WTC11 (cell line): ENCODE results near the gene MRGPRF. TPM values are rescaled to one million over a fixed set of nuclear protein-coding genes. Genes with fewer than 3 reads are reported as not detected.

Experiments
- ATAC-seq: fragments of 200-7000 bp; cut with Tn5 transposase; 2 replicates; pipeline ENCODE4 v1.10.0; 2021; ENCODE audit warnings: mild to moderate bottlenecking, moderate library complexity
- CTCF ChIA-PET: fragments of 300-600 bp; sonication (Branson Sonifier 250); formaldehyde crosslinking; loops from one replicate; lab custom pipeline; 2021; ENCODE audit warnings: antibody characterized with exemption; lab: Charles Lee
- POLR2A ChIA-PET: fragments of 350-600 bp; sonication (Branson Sonifier 250); formaldehyde crosslinking; loops from one replicate; lab custom pipeline; 2021; ENCODE audit warnings: antibody characterized with exemption; lab: Charles Lee
- DNase-seq: peaks from one replicate; pipeline ENCODE4 v3.0.0; 2021; ENCODE audit warnings: low spot score
- H3K27ac Mint-ChIP-seq: 2 replicates; pipeline ENCODE4 v1.8.0; 2021; ENCODE audit warnings: mixed read lengths
- H3K27me3 Mint-ChIP-seq: 2 replicates; pipeline ENCODE4 v1.8.0; 2021; ENCODE audit warnings: low read depth, mild to moderate bottlenecking, moderate library complexity, mixed read lengths
- H3K36me3 Mint-ChIP-seq: 2 replicates; pipeline ENCODE4 v1.8.0; 2021; ENCODE audit warnings: mixed read lengths
- H3K4me1 Mint-ChIP-seq: 2 replicates; pipeline ENCODE4 v1.8.0; 2022; ENCODE audit warnings: mixed read lengths
- H3K4me3 Mint-ChIP-seq: 2 replicates; pipeline ENCODE4 v1.8.0; 2021; ENCODE audit warnings: mild to moderate bottlenecking, moderate library complexity, mixed read lengths
- H3K9me3 Mint-ChIP-seq: 2 replicates; pipeline ENCODE4 v1.8.0; 2021; ENCODE audit warnings: mixed read lengths
- ARID4B ChIP-seq: sonication (generic); formaldehyde crosslinking; IDR thresholded peaks from 2 replicates; pipeline ENCODE4 v1.8.0; 2023; ENCODE audit warnings: missing genetic modification reagents, mild to moderate bottlenecking, borderline replicate concordance
- CREM ChIP-seq: sonication (generic); formaldehyde crosslinking; IDR thresholded peaks from 2 replicates; pipeline ENCODE4 v1.8.1; 2022; ENCODE audit warnings: mild to moderate bottlenecking, missing genetic modification reagents, moderate library complexity
- ELF4 ChIP-seq: sonication (generic); formaldehyde crosslinking; IDR thresholded peaks from 2 replicates; pipeline ENCODE4 v1.8.1; 2022; ENCODE audit warnings: low read depth, mild to moderate bottlenecking, moderate library complexity, missing genetic modification reagents
- ETV6 ChIP-seq: sonication (generic); formaldehyde crosslinking; IDR thresholded peaks from 2 replicates; pipeline ENCODE4 v1.8.1; 2022; ENCODE audit warnings: mild to moderate bottlenecking, missing genetic modification reagents
- FOXP1 ChIP-seq: sonication (generic); formaldehyde crosslinking; IDR thresholded peaks from 2 replicates; pipeline ENCODE4 v1.8.0; 2022; ENCODE audit warnings: missing genetic modification reagents, mild to moderate bottlenecking, moderate library complexity, borderline replicate concordance
- GRHL2 ChIP-seq: fragments of 250-450 bp; sonication (Bioruptor Pico); IDR thresholded peaks from 2 replicates; pipeline ENCODE4 v1.8.0; 2022; ENCODE audit warnings: mild to moderate bottlenecking, moderate library complexity; ENCODE audit not compliant: insufficient replicate concordance, severe bottlenecking
- IRF2 ChIP-seq: sonication (generic); formaldehyde crosslinking; IDR thresholded peaks from 2 replicates; pipeline ENCODE4 v1.8.0; 2022; ENCODE audit warnings: low read depth, missing genetic modification reagents, borderline replicate concordance
- KAT7 ChIP-seq: sonication (generic); formaldehyde crosslinking; IDR thresholded peaks from 2 replicates; pipeline ENCODE4 v1.8.1; 2023; ENCODE audit warnings: missing genetic modification reagents, mild to moderate bottlenecking, borderline replicate concordance
- NFYB ChIP-seq: sonication (generic); formaldehyde crosslinking; conservative IDR thresholded peaks from 2 replicates; pipeline ENCODE4 v1.8.0; 2022; ENCODE audit warnings: low read depth, missing genetic modification reagents
- NR1H2 ChIP-seq: sonication (generic); formaldehyde crosslinking; IDR thresholded peaks from 2 replicates; pipeline ENCODE4 v1.9.0; 2021; ENCODE audit warnings: mild to moderate bottlenecking, moderate library complexity, missing genetic modification reagents
- NR2C2 ChIP-seq: sonication (generic); formaldehyde crosslinking; IDR thresholded peaks from 2 replicates; pipeline ENCODE4 v1.8.0; 2022; ENCODE audit warnings: mild to moderate bottlenecking, missing genetic modification reagents
- NR3C1 ChIP-seq: sonication (generic); formaldehyde crosslinking; conservative IDR thresholded peaks from 2 replicates; pipeline ENCODE4 v1.8.1; 2023; ENCODE audit warnings: low read depth, mild to moderate bottlenecking, missing genetic modification reagents
- RORB ChIP-seq: fragments of 250-450 bp; sonication (Bioruptor Pico); IDR thresholded peaks from 2 replicates; pipeline ENCODE4 v1.9.0; 2021; ENCODE audit warnings: mild to moderate bottlenecking
- SP1 ChIP-seq: sonication (generic); formaldehyde crosslinking; conservative IDR thresholded peaks from 2 replicates; pipeline ENCODE4 v1.8.1; 2022; ENCODE audit warnings: missing genetic modification reagents
- TCF7 ChIP-seq: sonication (generic); formaldehyde crosslinking; IDR thresholded peaks from 2 replicates; pipeline ENCODE4 v1.8.0; 2022; ENCODE audit warnings: mild to moderate bottlenecking, low read depth, missing genetic modification reagents, moderate library complexity
- ZBTB21 ChIP-seq: sonication (generic); formaldehyde crosslinking; IDR thresholded peaks from 2 replicates; pipeline ENCODE4 v1.8.1; 2023; ENCODE audit warnings: mild to moderate bottlenecking, missing genetic modification reagents, borderline replicate concordance
- ZNF232 ChIP-seq: sonication (generic); formaldehyde crosslinking; IDR thresholded peaks from 2 replicates; pipeline ENCODE4 v1.8.0; 2022; ENCODE audit warnings: mild to moderate bottlenecking, missing genetic modification reagents
- ZNF416 ChIP-seq: fragments of 250-450 bp; sonication (Bioruptor Pico); IDR thresholded peaks from 2 replicates; pipeline ENCODE4 v1.9.0; 2021; ENCODE audit warnings: mild to moderate bottlenecking, inconsistent platforms
- ZNF532 ChIP-seq: fragments of 250-450 bp; sonication (Bioruptor Pico); IDR thresholded peaks from 2 replicates; pipeline ENCODE4 v1.9.0; 2021; ENCODE audit warnings: mild to moderate bottlenecking, borderline replicate concordance
- ZSCAN18 ChIP-seq: fragments of 250-450 bp; sonication (Bioruptor Pico); IDR thresholded peaks from 2 replicates; pipeline ENCODE4 v2.1.2; 2022; ENCODE audit warnings: mild to moderate bottlenecking, moderate library complexity
- total RNA-seq: library from RNA; stranded (reverse); gene quantifications from 3 replicates; pipeline ENCODE4 v1.2.3, GENCODE V29; 2021

The MRGPRF gene
- total RNA-seq, 1 experiment from 2014 or later, result 3.8 TPM

GRCh38 chr11:69057801-69058200 is 44.8 kb upstream of the MRGPRF start:
- ChIA-PET POLR2A (no interaction called here), CTCF (interaction anchor here (1.6 to 2.1 kb wide), 2 partner anchors 13 to 102 kb away, joined by 6 read pairs; no protein-coding TSS in a partner anchor)
- Mint-ChIP-seq H3K9me3 (no peaks in the 10 kb centered on the region), H3K36me3 (peaks cover 2% of the 10 kb centered on the region; the same call in 1 of the 2 replicates), H3K4me3 (no peak overlapping the region), H3K27me3 (no peaks in the 10 kb centered on the region), H3K4me1 (no peaks in the 10 kb centered on the region), H3K27ac (no peak overlapping the region)
- ATAC-seq (no peak), DNase-seq (no peak)
- TF ChIP-seq ZNF532 (CRISPR knock-in tag) (no peak), ZSCAN18 (CRISPR knock-in tag) (no peak), NR2C2 (CRISPR knock-in tag) (no peak), NR1H2 (no peak), IRF2 (CRISPR knock-in tag) (no peak), GRHL2 (CRISPR knock-in tag) (no peak), CREM (no peak), ELF4 (no peak), FOXP1 (CRISPR knock-in tag) (no peak), ZNF232 (CRISPR knock-in tag) (no peak), ARID4B (CRISPR knock-in tag) (no peak), NR3C1 (no peak), TCF7 (CRISPR knock-in tag) (no peak), KAT7 (CRISPR knock-in tag) (no peak), SP1 (no peak), ZBTB21 (CRISPR knock-in tag) (no peak), ETV6 (CRISPR knock-in tag) (no peak), NFYB (no peak), RORB (CRISPR knock-in tag) (no peak), ZNF416 (CRISPR knock-in tag) (no peak)
